HL-60 (cell line): Measurements from ENCODE around the gene HOXB6.

Source experiments
- DNase-seq, 2 experiments: peaks; one replicate each; pipeline ENCODE4 v3.0.0-alpha.2; 2010 to 2020; ENCODE audit warnings: low read depth in 1 of 2, low spot score in 1 of 2
- H3K27ac ChIP-seq: fragments of 250-450 bp; sonication (Bioruptor Pico); replicated peaks from 2 replicates; pipeline ENCODE4 v1.5.1; 2020; ENCODE audit warnings: mild to moderate bottlenecking, moderate library complexity
- H3K27me3 ChIP-seq: fragments of 250-450 bp; sonication (Bioruptor Pico); 2 replicates; pipeline ENCODE4 v1.5.1; 2021; ENCODE audit warnings: mild to moderate bottlenecking, moderate library complexity; ENCODE audit not compliant: insufficient read depth, poor library complexity, severe bottlenecking
- H3K4me3 ChIP-seq: replicated peaks from 2 replicates; pipeline ENCODE4 v1.5.1; 2011; ENCODE audit warnings: mild to moderate bottlenecking, control low read depth, low read length; ENCODE audit not compliant: insufficient read depth
- CTCF ChIP-seq: IDR thresholded peaks from one replicate; pipeline ENCODE4 v1.5.1; 2011; ENCODE audit warnings: low read length, control low read depth, inconsistent platforms; ENCODE audit not compliant: insufficient read depth
- GABPA ChIP-seq: IDR thresholded peaks from 2 replicates; pipeline ENCODE4 v1.6.1; 2012; ENCODE audit warnings: low read depth
- POLR2AphosphoS5 ChIP-seq: IDR thresholded peaks from 2 replicates; pipeline ENCODE4 v1.6.1; 2012; ENCODE audit warnings: low read depth
- REST ChIP-seq: IDR thresholded peaks from 2 replicates; pipeline ENCODE4 v1.6.1; 2012; ENCODE audit warnings: low read depth; ENCODE audit not compliant: insufficient replicate concordance
- SPI1 ChIP-seq: IDR thresholded peaks from 2 replicates; pipeline ENCODE4 v1.6.1; 2012; ENCODE audit warnings: low read depth, mild to moderate bottlenecking, borderline replicate concordance

HOXB6 gene

GRCh38 chr17:48552466-48553189, 52.2 kb downstream of the HOXB6 start:
- no peak overlapping the region for H3K27ac ChIP-seq
- DNase-seq = no peak
- H3K4me3 ChIP-seq = no peak overlapping the region

GRCh38 chr17:48551596-48552465, 53.0 kb downstream of the HOXB6 start:
- Histone ChIP-seq H3K27me3 (peaks cover 40% of the 10 kb centered on the region), H3K27ac (no peak overlapping the region), H3K4me3 (no peak overlapping the region)
- no peak for TF ChIP-seq GABPA
- no peak for TF ChIP-seq CTCF
- TF ChIP-seq REST = no peak
- no peak for TF ChIP-seq SPI1
- TF ChIP-seq POLR2AphosphoS5 = no peak
- DNase-seq = no peak

More at GRCh38 chr17:48552466-48553189, 52.2 kb downstream of the HOXB6 start:
- peaks cover 42% of the 10 kb centered on the region for H3K27me3 ChIP-seq
- TF ChIP-seq POLR2AphosphoS5 (no peak), GABPA (no peak), CTCF (no peak), SPI1 (no peak), REST (no peak)

DNA sequence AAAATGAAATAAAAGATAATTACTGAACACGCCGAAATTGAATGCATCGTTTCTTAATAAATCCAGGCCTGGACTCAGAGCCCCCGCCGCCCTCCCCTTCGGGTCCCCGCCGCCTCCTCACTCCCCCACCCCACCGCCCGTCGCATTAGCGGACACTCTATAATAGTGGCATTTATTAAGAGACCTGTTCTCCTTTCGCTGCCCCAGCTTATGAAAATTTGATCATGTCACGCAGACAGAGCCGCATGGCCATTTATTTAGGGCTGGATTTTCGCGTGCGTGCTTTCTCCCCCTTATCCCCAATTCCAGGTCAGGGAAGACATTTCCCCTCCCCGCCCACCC, 53.6 kb downstream of the HOXB6 start:
- Histone ChIP-seq H3K27me3 (peaks cover 45% of the 10 kb centered on the region), H3K4me3 (no peak overlapping the region), H3K27ac (no peak overlapping the region)
- no peak for DNase-seq
- TF ChIP-seq GABPA = no peak
- no peak for TF ChIP-seq POLR2AphosphoS5
- TF ChIP-seq REST = no peak
- no peak for TF ChIP-seq CTCF
- TF ChIP-seq SPI1 = no peak
